Activated T-cell treated with anti-CD3 and anti-CD28 coated beads, Interleukin-2, amount 50 U/mL, for 4 hours (primary cell): Measurements from ENCODE around the gene DPP8. TPM values are rescaled to one million over a fixed set of nuclear protein-coding genes. Genes with fewer than 3 reads are reported as not detected.
A peak's percentile ranks its signal among the peaks of the same experiment; 100 is the strongest.
"Not testable (repeated sequence)": the region's sequence is repeated elsewhere in the genome, so short reads cannot be mapped to it uniquely, and the experiment has no call there.

Experiments used
- ATAC-seq, 2 donors: fragments of 200-7000 bp; cut with Tn5 transposase; one replicate each; pipeline ENCODE4 v1.10.0; 2021
- DNase-seq: peaks from one replicate; pipeline ENCODE4 v3.0.0-alpha.2; 2020
- H3K27me3 Mint-ChIP-seq: one replicate; pipeline ENCODE4 v1.8.0; 2021; ENCODE audit warnings: low read depth, mixed read lengths
- H3K36me3 Mint-ChIP-seq: one replicate; pipeline ENCODE4 v1.8.0; 2022; ENCODE audit warnings: mixed read lengths; ENCODE audit not compliant: insufficient read depth
- H3K4me1 Mint-ChIP-seq: one replicate; pipeline ENCODE4 v1.8.0; 2021; ENCODE audit warnings: low read depth, mixed read lengths
- H3K4me3 Mint-ChIP-seq: one replicate; pipeline ENCODE4 v1.8.0; 2021; ENCODE audit warnings: mild to moderate bottlenecking, moderate library complexity, mixed read lengths
- H3K9me3 Mint-ChIP-seq: one replicate; pipeline ENCODE4 v1.8.0; 2021; ENCODE audit warnings: mixed read lengths
- total RNA-seq, 3 donors: library from RNA; stranded (reverse); gene quantifications; one replicate each; pipeline ENCODE4 v1.2.1, GENCODE V29; 2021

The DPP8 gene
- 10 to 100 TPM; 27.4 to 30.3 (median 29.0) TPM for total RNA-seq

DNA sequence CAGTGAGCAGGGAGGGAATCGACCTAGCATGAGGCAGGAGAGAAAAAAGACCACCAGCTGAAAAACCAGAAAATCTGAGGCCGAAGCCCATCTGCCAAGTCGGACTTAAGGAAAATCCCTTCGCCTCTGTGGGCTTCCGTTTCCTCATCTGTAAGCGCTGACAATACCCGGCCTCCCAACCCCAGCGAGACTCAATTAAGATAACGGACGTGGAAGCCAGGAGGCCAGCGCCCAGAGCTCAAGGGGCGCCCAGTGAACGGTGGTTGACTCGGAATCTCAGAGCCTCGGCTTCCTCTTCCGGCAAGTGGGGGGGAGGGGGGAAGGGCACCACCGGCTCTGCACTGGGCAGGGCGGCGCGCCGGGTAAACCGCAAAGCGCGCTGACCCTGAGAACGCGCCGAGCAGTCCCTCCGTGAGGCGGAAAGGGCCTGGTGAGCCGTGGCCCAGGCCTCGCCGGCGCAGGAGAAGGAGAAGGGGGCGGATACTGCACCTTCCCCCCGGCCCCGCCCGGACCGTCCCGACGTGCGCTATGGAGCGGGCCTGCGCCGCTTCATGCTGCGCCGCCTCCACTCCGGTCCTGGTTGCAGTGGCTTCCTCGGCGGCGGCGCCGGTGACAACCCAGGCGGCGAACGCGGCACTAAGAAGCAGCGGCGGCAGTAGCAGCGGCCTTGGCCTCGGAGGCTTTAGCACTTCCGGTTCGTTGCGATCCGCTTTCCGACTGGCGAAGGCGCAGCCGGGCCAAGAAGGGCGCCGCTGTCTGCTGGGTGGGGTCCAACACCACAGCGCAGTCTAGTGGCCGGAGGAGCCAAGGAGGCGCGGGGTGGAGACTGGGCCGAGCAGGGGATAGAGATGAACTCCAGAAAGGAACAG, at the start of gene DPP8:
Gene DPP8 (minus strand): TSS at position 693 of the 869 bp plus-strand sequence. CDS start 5,136 bp downstream, outside the sequence.
- Mint-ChIP-seq H3K4me3 (peak within 1 kb of the TSS; percentile 99), H3K9me3 (no peaks in the 10 kb centered on the region), H3K4me1 (peaks cover 38% of the 10 kb centered on the region), H3K36me3 (peaks cover 15% of the 10 kb centered on the region), H3K27me3 (no peaks in the 10 kb centered on the region)
- peak; percentile 95 to 97 for ATAC-seq
- peak; percentile 90 for DNase-seq

DNA sequence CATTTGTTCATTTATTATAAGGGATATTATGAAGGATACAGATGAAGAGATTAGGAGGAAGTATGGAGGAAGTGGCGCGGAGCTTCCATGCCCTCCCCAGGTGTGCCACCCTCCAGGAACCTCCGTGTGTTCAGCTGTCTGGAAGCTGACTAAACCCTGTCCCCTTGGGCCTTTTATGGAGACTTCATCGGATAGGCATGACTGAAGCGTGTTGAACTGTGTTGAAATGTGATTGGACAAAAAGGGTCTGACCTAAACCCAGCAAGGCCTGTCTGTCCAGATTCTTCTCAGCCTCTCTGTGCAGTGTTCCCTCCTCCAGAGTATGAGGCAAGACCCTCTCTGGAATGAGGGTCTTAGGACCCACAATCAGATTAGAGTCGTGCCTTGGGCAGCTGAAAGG, 44.4 kb upstream of the DPP8 start:
- DNase-seq, result no peak
- peaks cover 66% of the 10 kb centered on the region for H3K36me3 Mint-ChIP-seq
- no peak overlapping the region for H3K4me3 Mint-ChIP-seq
- ATAC-seq, result no peak
- H3K4me1 Mint-ChIP-seq, result no peaks in the 10 kb centered on the region
- no peaks in the 10 kb centered on the region for H3K27me3 Mint-ChIP-seq
- H3K9me3 Mint-ChIP-seq, result no peaks in the 10 kb centered on the region

DNA sequence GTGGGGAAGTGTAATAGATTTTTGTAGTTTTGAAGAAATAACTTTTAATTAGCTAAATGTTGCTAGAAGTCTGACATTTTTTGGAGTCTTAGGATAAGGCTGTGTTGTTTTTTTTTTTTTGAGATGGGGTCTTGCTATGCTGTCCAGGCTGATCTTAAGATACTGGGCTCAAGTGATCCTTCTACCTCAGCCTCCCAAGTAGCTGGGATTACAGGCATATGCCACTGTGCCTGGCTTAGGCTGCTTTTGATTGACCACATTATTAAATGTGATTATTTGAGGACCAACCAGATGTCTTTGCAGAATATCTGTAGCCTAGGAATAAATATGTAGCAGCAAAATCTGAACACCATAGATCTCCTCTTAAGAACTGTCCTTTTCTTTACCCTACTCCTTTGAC, 42.5 kb upstream of the DPP8 start:
- DNase-seq (no peak), ATAC-seq (no peak)
- no peaks in the 10 kb centered on the region for H3K9me3 Mint-ChIP-seq
- no peak overlapping the region for H3K4me3 Mint-ChIP-seq
- no peaks in the 10 kb centered on the region for H3K4me1 Mint-ChIP-seq
- H3K36me3 Mint-ChIP-seq, result peaks cover 63% of the 10 kb centered on the region
- no peaks in the 10 kb centered on the region for H3K27me3 Mint-ChIP-seq

DNA sequence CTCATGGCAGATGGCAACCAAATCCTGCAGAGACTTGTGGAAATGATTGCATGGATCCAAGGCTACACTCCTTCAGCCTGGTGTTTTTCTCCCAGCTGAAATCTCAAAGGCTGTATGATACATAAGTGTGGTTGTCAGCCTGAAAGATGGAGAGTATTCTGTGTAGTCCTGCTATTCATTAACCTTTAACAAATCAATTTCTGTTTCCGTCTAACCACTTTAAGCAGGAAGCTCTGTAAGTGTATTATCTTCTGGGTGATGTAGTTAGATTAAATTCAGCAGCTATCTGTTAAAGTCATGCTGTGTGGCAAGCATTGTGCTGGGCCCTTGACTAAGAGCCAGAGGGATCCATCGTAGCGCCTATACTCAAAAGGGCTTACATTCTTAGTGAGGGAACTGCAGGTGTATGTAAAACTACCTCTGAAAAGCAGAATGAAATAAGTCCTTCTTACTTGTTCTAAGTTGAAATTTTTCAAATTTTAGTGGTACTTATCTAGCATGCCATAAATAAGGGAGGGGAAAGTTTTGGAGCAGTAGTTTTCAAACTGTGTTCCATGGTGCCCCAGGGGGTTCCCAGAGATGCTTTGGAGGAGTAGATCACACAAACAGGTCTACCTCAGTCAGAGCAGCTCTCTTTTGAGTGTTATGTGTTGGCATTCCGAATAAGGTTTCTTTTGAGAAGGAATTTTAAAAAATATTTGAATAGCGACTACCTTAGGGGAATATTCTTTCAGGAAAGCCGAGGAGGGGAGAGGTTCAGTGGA, 41.7 kb upstream of the DPP8 start:
- no peak for DNase-seq

DNA sequence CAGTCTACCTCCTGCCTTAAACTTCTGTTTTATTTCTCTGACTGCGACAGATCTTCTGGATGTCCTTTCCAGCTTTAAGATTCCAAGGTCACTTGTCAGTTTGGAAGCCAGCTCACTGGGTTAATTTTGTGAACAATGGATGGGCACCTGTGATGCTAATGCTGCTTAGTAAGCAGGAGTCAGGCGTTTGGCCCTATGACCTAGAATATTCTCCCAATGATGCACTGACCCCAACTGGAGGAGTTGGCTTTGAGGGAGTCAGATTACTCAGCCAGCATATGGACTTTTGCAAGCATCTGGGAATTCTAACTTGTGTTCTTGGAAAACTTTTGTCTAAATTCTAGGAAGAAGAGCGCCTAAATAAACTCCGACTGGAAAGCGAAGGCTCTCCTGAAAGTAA, 40.8 kb upstream of the DPP8 start:
- ATAC-seq (no peak), DNase-seq (no peak)
- no peaks in the 10 kb centered on the region for H3K9me3 Mint-ChIP-seq
- no peak overlapping the region for H3K4me3 Mint-ChIP-seq
- H3K4me1 Mint-ChIP-seq, result no peaks in the 10 kb centered on the region
- no peaks in the 10 kb centered on the region for H3K27me3 Mint-ChIP-seq
- peaks cover 57% of the 10 kb centered on the region for H3K36me3 Mint-ChIP-seq

More for the DNA sequence above, 41.7 kb upstream of the DPP8 start:
- Mint-ChIP-seq H3K4me1 (no peaks in the 10 kb centered on the region), H3K27me3 (no peaks in the 10 kb centered on the region), H3K4me3 (no peak overlapping the region), H3K9me3 (no peaks in the 10 kb centered on the region), H3K36me3 (peaks cover 58% of the 10 kb centered on the region)
- ATAC-seq, result no peak

DNA sequence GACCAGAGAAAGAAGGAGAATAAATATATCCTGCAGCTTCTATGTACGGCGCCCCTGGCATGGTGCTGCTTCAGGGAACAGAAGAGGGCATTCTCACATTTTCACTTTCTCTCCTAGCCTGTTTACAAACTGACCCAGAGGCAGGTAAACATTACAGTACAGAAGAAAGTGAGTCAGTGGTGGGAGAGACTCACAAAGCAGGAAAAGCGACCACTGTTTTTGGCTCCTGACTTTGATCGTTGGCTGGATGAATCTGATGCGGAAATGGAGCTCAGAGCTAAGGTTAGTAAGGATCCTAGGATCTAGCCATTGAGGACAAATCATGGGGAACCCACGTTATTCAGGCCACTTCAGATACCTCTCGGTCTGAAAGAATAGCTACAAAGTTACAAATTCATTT, 39.1 kb upstream of the DPP8 start:
- no peak for DNase-seq
- Mint-ChIP-seq H3K4me1 (no peaks in the 10 kb centered on the region), H3K9me3 (no peaks in the 10 kb centered on the region), H3K36me3 (peaks cover 46% of the 10 kb centered on the region), H3K4me3 (no peak overlapping the region), H3K27me3 (no peaks in the 10 kb centered on the region)
- ATAC-seq, result no peak

DNA sequence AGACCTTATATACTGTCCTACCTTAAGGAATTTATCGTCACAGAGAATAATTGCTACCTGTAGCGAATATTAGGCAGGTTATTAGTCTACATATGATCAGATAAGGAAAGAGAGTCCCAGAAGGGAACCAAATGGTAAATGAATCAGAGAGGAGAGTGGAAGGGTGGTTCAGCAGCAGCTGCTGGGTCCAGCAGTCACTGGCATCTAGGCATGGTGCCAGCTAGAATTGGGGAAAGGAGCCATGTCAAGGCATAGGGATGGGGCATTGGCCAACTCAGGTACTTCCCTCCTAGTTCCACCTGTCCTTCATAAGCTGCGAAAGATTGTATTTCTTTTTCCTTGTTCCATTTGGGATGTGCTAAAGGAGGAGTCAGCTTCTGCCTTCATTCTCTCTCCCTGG, 36.2 kb upstream of the DPP8 start:
- H3K4me3 Mint-ChIP-seq, result no peak overlapping the region
- peaks cover 28% of the 10 kb centered on the region for H3K36me3 Mint-ChIP-seq
- no peaks in the 10 kb centered on the region for H3K9me3 Mint-ChIP-seq
- no peak for DNase-seq
- H3K27me3 Mint-ChIP-seq, result no peaks in the 10 kb centered on the region
- no peak for ATAC-seq
- H3K4me1 Mint-ChIP-seq, result peaks cover 12% of the 10 kb centered on the region

DNA sequence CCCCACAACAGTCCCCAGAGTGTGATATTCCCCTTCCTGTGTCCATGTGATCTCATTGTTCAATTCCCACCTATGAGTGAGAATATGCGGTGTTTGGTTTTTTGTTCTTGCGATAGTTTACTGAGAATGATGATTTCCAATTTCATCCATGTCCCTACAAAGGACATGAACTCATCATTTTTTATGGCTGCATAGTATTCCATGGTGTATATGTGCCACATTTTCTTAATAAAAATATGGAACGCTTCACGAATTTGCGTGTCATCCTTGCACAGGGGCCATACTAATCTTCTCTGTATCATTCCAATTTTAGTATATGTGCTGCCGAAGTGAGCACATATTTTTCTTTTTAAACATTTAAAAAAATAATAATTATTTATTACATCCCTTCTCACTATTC, 35.4 kb upstream of the DPP8 start:
- Mint-ChIP-seq H3K4me1 (peaks cover 12% of the 10 kb centered on the region), H3K36me3 (peaks cover 22% of the 10 kb centered on the region)
- not testable (repeated sequence) for DNase-seq, H3K27me3 Mint-ChIP-seq, H3K9me3 Mint-ChIP-seq, ATAC-seq, H3K4me3 Mint-ChIP-seq

DNA sequence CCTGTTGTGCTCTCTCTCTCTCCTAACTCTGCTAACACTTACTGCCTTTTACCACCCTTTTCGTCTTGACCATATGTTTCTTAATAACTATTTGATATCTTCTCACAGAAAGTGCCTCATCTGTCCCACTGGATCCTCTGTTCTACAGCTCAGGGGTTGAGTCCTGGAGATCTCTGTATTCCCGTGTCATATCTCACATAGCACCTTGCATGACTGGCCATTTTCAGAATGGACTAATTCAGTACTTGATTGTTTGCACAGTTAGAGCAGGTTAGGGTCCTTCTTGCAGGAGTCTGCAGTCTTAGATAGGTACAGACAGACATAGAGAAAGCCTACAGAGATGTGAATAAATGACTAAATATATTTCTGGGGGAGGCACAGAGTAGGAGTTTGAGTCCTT, 33.7 kb upstream of the DPP8 start:
- no peaks in the 10 kb centered on the region for H3K9me3 Mint-ChIP-seq
- no peak for ATAC-seq
- peaks cover 12% of the 10 kb centered on the region for H3K4me1 Mint-ChIP-seq
- no peak for DNase-seq
- peaks cover 15% of the 10 kb centered on the region for H3K36me3 Mint-ChIP-seq
- no peaks in the 10 kb centered on the region for H3K27me3 Mint-ChIP-seq
- H3K4me3 Mint-ChIP-seq, result no peak overlapping the region

DNA sequence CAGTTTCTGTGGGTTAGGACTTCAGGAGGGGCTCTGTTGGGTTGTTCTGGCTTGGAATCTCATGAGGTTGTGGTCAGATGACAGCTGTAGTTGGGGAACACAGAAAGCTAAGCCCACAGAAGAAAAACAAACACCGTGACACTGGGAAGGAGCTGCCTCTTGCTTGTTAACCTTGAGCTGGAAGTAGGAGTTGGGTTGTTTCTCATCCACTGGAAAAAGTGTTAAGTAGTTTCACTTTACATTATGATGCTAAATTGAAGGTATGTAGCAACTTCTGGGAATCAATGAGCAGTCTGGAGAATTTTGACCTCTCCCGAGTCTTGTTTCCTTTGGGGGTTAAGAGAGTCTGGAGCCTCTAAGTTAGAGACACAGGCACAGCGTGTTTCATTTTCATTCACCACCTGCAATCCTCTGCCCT, 33.2 kb upstream of the DPP8 start:
- no peaks in the 10 kb centered on the region for H3K9me3 Mint-ChIP-seq
- DNase-seq (no peak), ATAC-seq (no peak)
- no peaks in the 10 kb centered on the region for H3K27me3 Mint-ChIP-seq
- peaks cover 13% of the 10 kb centered on the region for H3K36me3 Mint-ChIP-seq
- no peak overlapping the region for H3K4me3 Mint-ChIP-seq
- peaks cover 12% of the 10 kb centered on the region for H3K4me1 Mint-ChIP-seq

DNA sequence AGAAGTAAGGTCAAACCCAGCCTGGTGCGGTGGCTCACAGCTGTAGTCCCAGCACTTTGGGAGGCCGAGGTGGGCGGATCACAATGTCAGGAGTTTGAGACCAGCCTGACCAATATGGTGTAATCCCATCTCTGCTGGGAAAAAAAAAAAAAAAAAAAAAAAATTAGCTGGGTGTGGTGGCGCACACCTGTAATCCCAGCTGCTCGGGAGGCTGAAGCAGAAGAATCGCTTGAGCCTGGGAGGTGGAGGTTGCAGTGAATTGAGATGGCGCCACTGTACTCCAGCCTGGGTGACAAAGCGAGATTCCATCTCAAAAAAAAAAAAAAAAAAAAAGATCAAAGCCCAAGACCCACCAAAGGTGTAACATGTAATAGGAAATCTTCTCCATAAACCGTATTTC, 31.8 kb upstream of the DPP8 start:
- H3K4me3 Mint-ChIP-seq, DNase-seq, H3K36me3 Mint-ChIP-seq, H3K27me3 Mint-ChIP-seq, ATAC-seq, H3K9me3 Mint-ChIP-seq: not testable (repeated sequence)
- H3K4me1 Mint-ChIP-seq, result peaks cover 12% of the 10 kb centered on the region

DNA sequence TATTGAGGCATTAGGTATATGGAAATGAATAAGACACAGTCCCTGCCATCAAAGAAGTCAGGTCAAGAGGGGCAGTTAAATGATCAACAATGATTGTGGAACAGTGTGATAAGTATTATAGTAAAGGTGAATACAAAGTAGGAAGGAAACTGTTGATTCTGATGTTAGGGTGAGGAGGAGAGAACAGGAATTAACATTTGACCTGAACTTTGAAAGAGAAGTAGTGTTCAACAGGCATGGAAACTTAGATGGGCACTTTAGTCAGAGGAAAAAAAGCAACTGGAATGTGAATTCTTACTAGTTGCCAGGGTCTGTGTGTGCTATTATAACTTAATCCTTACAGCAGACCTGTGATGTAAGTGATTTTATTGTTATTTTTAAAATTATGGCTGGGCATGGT, 30.4 kb upstream of the DPP8 start:
- H3K27me3 Mint-ChIP-seq, result no peaks in the 10 kb centered on the region
- no peaks in the 10 kb centered on the region for H3K36me3 Mint-ChIP-seq
- H3K9me3 Mint-ChIP-seq, result no peaks in the 10 kb centered on the region
- H3K4me1 Mint-ChIP-seq, result peaks cover 12% of the 10 kb centered on the region
- no peak for ATAC-seq
- no peak for DNase-seq
- no peak overlapping the region for H3K4me3 Mint-ChIP-seq

DNA sequence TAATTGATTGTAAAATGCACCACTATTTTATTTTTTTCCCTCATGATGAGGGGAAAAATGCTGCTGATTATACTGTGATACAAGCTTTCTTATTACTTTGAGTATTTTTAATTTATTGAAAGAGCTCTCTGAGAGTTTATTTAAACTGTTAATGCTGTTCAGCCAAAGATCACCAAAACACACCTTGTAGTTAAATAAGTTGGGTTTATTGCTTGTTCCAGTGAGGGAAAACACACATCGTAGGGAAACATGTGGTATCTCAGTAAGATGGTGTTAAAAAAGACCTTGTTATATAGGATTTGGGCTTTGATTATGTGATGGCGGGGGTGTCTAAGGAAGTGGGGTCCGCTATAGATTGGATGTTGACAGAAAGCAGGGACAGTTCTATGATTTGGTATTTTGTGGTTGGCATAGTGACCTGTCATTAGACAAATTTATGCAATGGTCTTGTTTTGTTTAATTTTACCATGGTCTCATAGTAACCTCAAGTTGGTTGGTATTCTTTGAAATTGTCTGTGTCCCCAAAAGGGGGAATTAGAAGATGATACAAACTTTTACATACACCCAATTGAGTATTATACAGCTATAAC, 23.8 kb upstream of the DPP8 start:
- ATAC-seq (no peak), DNase-seq (no peak)
- H3K4me3 Mint-ChIP-seq, result no peak overlapping the region
- H3K9me3 Mint-ChIP-seq, result no peaks in the 10 kb centered on the region
- peaks cover 22% of the 10 kb centered on the region for H3K4me1 Mint-ChIP-seq
- H3K27me3 Mint-ChIP-seq, result no peaks in the 10 kb centered on the region
- H3K36me3 Mint-ChIP-seq, result peaks cover 5% of the 10 kb centered on the region

DNA sequence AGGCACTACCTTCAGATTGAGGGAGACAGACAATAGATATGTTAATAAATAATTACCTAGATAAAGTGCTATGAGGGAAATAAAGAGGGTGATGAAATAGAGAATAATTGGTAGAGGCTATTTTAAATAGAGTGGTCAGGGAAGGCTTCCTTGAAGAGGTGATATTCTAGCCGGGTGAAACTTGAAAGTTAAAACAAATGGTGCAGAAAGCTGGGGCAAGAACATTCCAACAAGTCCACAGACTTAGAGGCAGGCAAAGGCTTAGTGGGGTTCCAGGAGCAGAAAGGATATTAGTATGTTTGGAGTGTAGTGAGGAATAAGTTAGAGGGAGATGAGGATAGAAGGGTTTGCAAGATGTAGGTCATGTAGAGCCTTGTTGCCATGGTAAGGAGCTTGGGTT, 22.8 kb upstream of the DPP8 start:
- Mint-ChIP-seq H3K27me3 (no peaks in the 10 kb centered on the region), H3K4me3 (no peak overlapping the region), H3K4me1 (peaks cover 22% of the 10 kb centered on the region), H3K36me3 (peaks cover 5% of the 10 kb centered on the region), H3K9me3 (no peaks in the 10 kb centered on the region)
- no peak for DNase-seq
- no peak for ATAC-seq
